G401 (cell line): ENCODE data around the gene VSIG10. TPM values are rescaled to one million over a fixed set of nuclear protein-coding genes. Genes with fewer than 3 reads are reported as not detected.
"Not testable (repeated sequence)": the region's sequence is repeated elsewhere in the genome, so short reads cannot be mapped to it uniquely, and the experiment has no call there.

Experiments
- DNase-seq: peaks from one replicate; pipeline ENCODE4 v3.0.0-alpha.2; 2015; ENCODE audit warnings: low spot score
- in situ Hi-C: cut with HindIII; loops from 2 replicates; pipeline ENCODE4 v1.10.0; 2016; ENCODE audit warnings: low sequenced_read_pairs, mixed read lengths
- total RNA-seq: library from RNA; depleted of rRNA; stranded (reverse); fragments of >200 nt; shearing (Covaris generic); gene quantifications from 2 replicates; pipeline ENCODE4 v1.2.3, GENCODE V29; 2014

VSIG10 gene
- total RNA-seq, 1 experiment from 2014 or later = 24.2 TPM

DNA sequence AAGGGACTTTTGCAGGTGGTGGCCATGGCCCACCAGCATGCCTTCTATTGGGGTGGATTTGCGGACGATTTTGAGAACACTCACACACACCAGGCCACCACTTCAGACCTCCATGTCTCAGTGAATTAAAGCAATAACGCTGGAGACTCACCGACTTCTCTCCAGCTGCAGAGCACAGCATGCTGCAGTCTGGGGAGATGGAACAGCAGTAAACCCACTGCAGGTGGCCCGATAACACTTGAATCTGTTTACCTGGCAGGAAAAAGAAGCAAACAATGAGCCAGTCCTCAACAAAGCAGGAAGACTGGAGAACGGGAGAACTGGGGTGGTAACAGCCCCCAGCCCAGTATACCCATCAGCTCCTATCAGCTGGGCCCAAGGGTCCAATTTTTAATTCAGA lies 65.7 kb downstream of the VSIG10 start:
- in situ Hi-C loops = loop anchor here (10.0 kb wide), 1 partner anchor 143 kb away; no protein-coding TSS in a partner anchor

DNA sequence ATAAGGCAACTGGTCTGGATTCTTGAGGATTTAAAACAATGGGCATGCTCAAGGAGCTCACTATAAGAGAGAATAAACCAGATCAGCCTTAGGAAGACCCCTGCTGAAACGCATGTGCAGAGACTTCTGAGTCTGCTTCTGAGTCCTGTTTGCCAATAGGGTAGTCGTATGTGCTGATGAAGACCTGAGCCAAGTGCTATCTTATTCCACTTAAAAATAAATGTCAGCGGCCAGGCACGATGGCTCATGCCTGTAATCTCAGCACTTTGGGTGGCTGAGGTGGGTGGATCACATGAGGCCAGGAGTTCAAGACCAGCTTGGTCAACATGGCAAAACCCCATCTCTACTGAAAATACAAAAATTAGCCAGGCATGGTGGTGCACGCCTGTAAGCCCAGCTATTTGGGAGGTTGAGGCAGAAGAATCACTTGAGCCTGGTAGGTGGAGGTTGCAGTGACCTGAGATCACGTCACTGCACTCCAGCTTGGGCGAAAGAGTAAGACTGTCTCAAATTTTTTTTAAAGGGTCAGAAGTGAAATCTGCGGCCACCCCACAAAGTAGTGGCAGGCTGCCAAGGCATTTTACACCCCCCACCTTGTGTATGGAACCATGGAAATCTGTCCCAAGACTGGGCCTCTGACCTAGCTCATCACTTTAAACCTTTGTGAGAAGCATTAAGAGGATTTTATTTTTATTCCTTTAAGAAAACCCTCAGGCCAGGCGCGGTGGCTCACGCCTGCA lies 67.0 kb downstream of the VSIG10 start:
- no peak for DNase-seq
- in situ Hi-C loops = loop anchor here (10.0 kb wide), 1 partner anchor 142 kb away; no protein-coding TSS in a partner anchor

More for the DNA sequence above, 65.7 kb downstream of the VSIG10 start:
- no peak for DNase-seq

DNA sequence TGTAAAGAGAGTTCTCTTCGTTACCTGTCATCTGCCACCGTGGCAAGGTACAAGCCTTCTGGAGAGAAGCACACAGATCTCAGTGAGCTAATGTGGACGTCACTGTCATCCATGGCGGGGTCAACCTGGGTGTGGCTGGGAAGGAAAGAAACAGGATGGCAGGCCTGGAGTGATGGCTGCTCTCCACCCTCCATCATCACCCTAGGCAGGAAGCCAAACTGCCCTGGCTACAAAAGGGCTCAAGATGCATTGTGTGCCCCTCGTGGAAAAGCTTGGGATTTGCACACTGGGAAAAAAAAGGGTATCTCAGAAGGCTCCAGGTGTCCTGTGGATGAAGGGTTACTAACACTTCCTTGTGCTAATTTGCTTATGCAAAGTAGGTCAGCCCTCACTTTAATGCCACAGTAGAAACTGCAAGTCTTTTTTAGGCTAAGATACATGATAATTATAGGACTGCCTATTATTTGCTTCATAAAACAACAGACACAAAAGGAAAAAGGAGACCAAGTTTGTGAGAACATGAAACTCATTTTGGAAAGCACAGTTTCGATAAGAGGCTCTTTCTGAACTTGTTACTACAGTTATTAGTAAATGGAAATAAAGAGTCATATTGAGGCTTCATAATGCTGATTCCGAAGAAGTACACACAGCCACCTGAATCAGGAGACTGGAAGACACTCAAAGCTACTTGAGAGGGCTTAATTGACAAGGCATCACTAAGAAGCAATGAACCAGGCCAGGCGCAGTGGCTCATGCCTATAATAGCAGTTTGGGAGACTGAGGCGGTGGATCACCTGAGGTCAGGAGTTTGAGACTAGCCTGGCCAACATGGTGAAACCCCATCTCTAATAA lies 68.4 kb downstream of the VSIG10 start:
- DNase-seq = peak; percentile 75
- in situ Hi-C loops = loop anchor here (10.0 kb wide), 1 partner anchor 141 kb away; no protein-coding TSS in a partner anchor

DNA sequence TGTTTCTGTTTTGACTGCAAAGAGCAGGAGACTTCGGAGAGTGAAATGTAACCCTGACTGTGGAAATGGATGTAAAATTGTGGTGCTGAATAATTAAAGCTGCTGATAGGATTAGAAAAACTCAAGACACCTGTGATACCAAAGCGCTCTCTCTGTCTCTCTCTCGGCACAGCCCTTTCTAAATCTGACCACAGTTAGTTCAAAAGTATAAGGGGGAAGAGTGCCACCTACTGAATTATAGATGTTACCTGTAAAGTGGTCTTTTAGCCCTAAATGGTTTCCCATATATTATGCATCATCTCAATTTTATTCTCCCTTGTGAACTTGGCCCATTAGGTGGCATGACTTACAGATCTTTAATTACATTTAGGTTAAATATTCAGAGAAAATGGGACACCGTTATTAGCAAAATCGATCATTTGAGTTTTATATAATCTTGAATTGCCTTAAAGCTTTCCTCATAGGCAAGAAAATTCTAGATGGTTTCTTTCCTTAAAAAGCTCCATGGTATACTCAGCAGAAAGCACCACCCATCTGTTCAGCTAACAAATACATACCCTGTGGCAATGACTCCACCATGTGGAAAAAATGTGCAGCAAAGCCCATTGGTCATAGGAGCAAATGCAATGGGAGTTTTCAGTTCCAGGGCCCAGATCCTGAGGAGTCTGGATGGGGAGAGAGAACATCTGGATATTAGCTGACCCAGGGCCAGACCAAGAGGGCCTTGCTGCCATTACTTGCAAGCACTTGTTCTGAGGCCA lies 69.2 kb downstream of the VSIG10 start:
- DNase-seq = peak; percentile 83
- in situ Hi-C loops = loop anchor here (10.0 kb wide), 1 partner anchor 140 kb away; no protein-coding TSS in a partner anchor

DNA sequence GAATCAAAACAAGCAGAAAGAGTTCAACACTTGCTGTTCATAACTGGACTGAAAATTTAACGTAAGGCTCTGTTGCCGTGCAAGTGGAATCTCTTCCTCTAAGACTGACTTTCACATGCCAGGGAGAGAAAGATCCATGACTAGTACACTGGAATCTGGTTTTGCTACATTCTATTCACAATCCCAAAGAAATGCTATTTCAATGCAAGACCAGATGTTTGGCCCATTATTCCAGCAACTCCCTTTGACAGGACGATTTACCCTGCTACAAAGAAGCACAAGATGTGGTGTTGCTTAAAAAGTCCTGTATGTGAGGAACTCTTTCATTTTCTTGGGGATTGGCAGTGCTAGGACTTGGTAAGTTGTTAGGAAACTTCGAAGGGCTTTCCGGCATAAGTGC lies 69.9 kb downstream of the VSIG10 start:
- DNase-seq = no peak
- in situ Hi-C loops = loop anchor here (10.0 kb wide), 1 partner anchor 139 kb away; no protein-coding TSS in a partner anchor

DNA sequence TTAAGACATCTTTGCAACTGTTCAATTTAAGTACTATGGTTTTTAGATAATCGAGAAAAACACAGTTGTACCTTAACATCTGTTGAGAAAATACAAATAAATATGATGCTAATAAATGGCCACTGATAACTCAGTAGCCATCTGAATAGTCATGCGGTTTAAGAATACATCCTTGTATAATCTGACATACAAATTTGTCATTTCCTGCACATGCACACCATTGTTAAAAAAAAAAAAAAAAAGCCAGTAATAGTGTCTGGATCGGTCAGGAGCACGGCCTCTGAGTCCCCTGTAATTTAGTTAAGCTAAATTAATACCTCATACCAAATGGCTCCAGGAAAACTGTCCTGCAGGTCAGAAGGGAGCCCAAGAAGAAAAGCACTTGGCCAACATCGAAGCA lies 70.5 kb downstream of the VSIG10 start:
- in situ Hi-C loops = loop anchor here (10.0 kb wide), 1 partner anchor 139 kb away; no protein-coding TSS in a partner anchor
- DNase-seq = no peak

DNA sequence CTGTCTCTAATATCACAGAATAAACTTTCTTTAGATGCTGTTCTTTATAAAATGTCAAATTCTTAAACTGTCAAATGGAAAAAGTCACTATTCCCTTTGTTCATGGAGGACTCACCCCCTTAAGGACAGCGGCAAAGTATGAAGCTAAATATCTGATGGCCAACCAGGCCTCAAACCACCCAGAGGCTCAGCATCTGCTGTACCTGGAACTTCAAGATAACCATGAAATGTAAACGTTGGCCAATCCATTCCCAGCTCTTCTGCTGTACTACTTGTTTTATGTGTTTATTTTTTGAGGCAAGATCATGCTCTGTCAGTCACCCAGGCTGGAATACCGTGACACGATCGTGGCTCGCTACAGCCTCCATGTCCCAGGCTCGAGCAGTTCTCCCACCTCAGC lies 71.6 kb downstream of the VSIG10 start:
- no peak for DNase-seq
- in situ Hi-C loops = loop anchor here (10.0 kb wide), 1 partner anchor 137 kb away; no protein-coding TSS in a partner anchor

DNA sequence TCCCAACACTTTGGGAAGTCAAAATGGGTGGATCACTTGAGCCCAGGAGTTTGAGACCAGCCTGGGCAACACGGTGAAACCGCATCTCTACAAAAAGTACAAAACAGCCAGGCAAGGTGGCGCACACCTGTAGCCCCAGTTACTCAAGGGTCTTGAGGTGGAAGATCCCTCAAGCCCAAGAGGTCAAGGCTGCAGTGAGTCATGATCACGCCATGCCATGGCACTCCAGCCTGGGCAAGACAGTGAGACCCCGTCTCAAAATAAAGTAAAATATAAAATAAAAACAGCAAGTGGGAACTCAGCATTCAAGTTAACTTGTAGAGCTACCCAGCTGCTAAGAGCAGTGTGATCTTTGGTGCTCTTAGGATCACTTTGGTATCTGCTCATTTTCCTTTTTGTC lies 74.6 kb downstream of the VSIG10 start:
- no peak for DNase-seq
- in situ Hi-C loops = no loop called here

DNA sequence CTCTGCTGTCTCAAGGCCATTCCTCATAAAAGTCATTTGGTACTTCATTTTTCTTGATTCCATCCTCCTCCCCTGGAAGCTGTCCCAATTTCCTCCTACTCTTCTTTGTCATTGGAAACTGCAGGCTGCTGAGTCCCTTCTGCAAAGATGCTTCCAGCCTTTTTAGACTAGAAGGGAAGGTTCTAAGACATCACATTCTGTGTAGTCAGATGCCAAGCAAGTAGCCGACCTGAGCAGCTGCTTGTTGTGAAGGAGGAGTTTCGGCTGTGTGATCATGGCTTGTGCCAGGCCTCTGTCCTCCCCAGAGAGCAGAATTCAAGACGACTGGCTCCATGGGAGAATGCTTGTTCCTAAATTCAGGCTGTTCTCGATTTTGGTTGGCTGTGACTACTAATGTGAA lies 78.6 kb downstream of the VSIG10 start:
- in situ Hi-C loops = no loop called here
- DNase-seq = no peak

DNA sequence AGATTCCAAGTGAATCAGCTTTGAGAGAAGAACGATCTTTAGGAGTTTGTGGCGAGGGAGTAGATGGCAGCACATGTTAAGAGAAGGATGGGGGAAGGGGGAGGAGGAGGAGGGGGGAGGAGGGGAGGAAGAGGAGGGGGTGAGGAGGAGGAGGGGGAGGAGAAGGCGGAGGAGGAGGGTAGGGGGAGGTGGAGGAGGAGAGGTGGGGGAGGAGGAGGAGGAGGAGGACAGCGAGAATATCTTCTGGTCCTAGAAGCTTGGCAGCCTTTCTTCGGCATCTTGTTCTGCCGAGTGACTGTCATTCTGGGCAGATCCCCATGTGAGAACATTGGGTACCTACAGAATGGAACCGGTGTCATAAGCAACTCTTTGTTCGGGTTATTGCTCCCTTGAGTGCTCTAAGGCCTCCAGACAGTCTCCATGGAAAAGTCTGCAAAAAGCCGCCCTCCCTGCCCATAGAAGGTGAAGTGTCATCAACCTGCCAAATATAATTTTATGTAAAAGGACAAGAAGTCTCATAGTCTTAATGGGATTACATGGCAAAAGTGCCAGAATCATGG lies 80.4 kb downstream of the VSIG10 start:
- no peak for DNase-seq
- in situ Hi-C loops = no loop called here

DNA sequence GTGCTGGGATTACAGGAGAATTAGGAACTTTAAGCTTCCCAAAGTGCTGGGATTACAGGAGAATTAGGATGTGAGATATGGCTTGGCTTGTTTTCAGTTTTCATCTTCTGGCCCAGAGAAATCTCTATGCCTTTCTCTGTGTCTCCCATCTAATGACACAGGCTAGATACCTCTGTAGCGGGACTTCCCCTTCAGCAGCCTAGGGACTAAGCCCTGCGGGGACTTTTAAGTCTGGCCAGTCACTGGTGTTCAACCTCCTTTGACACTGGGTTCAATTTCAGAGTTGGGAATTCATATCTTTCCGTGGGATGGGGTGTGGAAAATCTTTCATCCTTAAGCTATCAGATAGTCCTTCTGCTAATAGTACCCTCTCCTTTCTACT lies 81.1 kb downstream of the VSIG10 start:
- in situ Hi-C loops = no loop called here
- DNase-seq = no peak

DNA sequence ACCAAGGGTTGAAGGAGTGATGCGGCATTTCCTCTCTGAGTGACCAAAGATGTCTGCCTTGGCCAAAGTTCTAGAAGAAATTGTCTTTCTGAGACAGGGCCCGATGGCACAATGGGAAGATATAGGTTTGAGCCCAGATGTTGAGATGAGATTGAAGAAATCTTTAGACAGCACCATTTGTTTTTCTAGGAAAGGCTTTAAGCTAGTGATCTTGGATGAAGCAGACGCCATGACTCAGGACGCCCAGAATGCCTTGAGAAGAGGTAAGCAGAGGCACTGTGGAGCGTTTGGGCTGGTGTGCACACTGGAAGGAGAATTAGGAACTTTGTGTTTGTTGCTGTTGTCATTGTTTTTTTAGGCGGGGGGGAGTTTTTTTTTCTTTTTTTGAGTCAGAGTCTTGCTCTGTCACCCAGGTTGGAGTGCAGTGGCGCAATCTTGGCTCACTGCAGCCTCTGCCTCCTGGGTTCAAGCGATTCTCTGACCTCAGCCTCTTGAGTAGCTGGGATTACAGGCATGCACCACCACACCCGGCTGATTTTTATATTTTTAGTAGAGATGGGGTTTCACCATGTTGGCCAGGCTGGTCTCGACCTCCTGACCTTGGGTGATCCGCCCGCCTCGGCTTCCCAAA lies 81.6 kb downstream of the VSIG10 start:
- in situ Hi-C loops, DNase-seq: not testable (repeated sequence)

DNA sequence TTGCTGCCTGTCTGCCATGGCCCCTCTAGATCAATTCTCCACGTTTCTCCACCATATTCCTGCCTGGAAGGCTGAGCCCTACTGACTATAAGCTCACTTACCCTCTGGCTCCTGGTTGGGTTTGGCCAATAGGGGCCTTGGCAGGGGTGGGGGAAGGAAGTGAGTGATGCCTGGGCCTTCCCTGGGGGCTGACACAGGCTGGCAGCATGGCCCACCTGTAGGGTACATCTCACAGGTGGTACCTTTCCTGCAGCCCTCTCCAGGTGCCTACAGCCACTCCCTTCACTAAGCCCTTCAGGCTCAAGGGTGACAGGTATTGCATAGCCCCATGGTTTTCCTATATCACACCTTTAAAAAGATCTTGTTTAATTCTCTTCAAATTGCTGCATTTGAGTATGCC lies 83.8 kb downstream of the VSIG10 start:
- in situ Hi-C loops = no loop called here
- no peak for DNase-seq

DNA sequence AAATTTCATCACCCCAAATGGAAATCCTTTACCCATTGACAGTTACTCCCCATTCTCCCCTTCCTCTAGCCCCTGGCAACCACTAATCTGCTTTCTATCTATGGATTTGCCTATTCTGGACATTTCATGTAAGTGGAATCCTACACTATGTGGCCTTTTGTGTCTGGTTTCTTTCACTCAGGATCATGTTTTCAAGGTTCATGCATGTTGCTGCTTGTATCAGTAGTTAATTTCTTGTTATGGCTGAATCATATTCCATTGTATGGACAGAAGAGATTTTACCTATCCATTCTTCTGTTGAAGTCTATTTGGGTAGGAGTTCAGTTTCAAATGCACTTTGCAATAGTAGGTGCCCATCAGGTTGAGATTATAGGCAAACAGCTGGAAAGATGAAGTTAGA lies 85.9 kb downstream of the VSIG10 start:
- no peak for DNase-seq
- in situ Hi-C loops = no loop called here

DNA sequence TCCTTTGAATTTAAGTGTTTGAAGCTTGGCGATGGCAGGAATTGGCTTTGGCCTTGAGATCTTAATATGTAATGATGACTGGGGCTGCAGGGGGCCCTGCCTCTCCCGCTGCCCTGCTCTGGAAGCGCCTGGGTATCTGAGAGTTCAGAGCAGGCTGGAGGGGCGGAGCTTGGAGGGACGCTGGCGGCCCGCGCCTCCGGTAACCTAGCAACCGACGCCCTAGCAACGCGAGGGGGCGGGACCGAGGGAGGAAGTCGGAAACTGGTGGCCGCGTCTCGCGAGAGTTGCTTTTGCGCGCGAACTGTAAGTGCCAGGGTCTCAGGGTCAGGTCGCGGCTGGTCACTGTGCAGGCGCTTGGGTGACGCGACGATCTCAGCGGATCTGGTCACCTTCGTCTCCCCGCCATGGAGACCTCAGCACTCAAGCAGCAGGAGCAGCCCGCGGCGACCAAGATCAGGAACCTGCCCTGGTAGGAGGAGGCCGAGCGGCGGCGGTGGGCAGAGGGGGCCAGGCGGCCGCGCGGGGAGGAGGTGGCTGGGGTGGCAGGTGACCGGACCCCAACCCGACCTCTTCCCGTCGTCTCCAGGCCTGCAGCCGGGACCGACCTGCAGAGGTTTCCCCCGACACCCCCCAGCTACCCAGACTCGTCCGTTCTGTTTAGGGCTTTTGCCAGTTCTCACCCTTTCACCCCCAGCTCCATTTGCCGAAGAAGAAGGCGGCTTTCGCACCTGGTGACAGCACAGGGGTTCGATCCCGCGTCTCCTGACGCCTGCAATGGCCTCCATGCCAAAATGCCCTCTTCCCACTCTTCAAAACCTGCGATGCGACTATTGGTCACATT lies 87.2 kb downstream of the VSIG10 start, which contains the start of gene RFC5:
Gene RFC5, plus strand, starts transcription at position 280 of the 841 bp plus-strand sequence. Its CDS starts 125 bp downstream, at position 405.
- in situ Hi-C loops = no loop called here
- DNase-seq = peak; percentile 97

DNA sequence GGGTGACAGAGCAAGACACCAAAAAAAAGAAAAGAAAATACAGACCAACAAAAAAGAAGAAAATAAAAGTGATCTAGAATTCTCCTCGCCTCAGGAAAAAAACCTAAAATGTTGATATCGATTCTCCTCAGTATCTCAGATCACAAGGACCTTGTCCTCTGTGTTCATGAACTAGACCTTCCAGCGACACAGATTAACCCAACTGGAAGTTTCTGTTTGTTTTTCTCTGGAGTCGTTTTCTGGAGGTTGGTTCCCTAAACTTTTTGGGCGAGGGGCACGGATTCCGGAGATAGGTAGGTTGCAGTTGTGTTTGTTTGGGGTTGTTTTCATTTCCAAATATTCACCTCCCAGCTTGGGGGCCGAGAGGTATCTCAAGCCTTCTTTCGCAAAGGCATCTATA lies 87.9 kb downstream of the VSIG10 start:
- in situ Hi-C loops = no loop called here
- DNase-seq = no peak

DNA sequence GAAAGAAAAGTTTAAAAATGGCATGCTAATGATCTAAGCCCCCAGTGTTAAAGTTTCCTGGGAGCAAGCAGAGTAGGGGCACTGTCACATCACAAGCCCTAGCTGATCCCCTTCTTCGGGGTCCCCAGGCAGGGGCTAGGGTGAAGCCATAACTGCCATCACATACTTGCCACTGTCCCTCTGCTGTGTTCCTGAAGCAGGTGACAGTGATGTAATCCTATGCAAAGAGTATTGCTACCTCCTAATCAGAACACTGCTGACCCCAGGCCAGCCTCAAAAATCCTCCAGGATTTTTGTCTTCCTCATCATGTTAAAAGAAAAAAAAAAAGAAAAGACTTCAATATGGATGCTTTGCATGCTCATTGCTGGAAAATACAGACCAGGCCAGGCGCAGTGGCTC lies 88.5 kb downstream of the VSIG10 start:
- no peak for DNase-seq
- in situ Hi-C loops = no loop called here
